Purkinje cell (primary cell): ENCODE measurements around the gene USP17L12. TPM values are rescaled to one million over a fixed set of nuclear protein-coding genes. Genes with fewer than 3 reads are reported as not detected.

ENCODE experiments used
- polyA plus RNA-seq: library from polyadenylated mRNA; unstranded; fragments of >200 nt; fragmentation: Nextera tagmentation; gene quantifications from 2 replicates; pipeline ENCODE4 v1.2.1, GENCODE V29; 2014

USP17L12 gene, protein sequence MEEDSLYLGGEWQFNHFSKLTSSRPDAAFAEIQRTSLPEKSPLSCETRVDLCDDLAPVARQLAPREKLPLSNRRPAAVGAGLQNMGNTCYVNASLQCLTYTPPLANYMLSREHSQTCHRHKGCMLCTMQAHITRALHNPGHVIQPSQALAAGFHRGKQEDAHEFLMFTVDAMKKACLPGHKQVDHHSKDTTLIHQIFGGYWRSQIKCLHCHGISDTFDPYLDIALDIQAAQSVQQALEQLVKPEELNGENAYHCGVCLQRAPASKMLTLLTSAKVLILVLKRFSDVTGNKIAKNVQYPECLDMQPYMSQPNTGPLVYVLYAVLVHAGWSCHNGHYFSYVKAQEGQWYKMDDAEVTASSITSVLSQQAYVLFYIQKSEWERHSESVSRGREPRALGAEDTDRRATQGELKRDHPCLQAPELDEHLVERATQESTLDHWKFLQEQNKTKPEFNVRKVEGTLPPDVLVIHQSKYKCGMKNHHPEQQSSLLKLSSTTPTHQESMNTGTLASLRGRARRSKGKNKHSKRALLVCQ
- not detected in 2 replicates for polyA plus RNA-seq

DNA sequence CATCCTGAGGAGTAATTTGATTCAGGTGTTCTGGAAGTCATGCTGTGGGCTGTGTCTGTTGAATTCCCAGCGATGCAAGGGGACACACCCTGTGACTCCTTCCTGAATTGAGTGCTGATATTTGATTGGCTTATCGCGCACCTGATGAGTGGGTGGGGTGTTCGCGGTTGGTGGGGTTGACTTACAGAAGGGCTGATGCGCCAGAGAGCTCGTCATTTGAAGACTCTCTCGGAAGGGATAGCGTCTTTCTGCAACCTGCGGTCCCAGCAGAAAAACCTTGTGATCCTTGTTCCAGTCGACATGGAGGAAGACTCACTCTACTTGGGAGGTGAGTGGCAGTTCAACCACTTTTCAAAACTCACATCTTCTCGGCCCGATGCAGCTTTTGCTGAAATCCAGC lies at the start of gene USP17L12:
TSS of gene USP17L12 (plus strand) at position 301 of the 400 bp plus-strand sequence. CDS start at position 301, 0 bp downstream.

DNA sequence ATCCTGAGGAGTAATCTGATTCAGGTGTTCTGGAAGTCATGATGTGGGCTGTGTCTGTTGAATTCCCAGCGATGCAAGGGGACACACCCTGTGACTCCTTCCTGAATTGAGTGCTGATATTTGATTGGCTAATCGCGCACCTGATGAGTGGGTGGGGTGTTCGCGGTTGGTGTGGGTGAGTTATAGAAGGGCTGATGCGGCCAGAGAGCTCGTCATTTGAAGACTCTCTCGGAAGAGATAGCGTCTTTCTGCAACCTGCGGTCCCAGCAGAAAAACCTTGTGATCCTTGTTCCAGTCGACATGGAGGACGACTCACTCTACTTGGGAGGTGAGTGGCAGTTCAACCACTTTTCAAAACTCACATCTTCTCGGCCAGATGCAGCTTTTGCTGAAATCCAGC lies 9.6 kb upstream of the USP17L12 start, which contains the start of gene USP17L10:
TSS of gene USP17L10 (plus strand) at position 301 of the 400 bp plus-strand sequence. CDS start at position 301, 0 bp downstream.

DNA sequence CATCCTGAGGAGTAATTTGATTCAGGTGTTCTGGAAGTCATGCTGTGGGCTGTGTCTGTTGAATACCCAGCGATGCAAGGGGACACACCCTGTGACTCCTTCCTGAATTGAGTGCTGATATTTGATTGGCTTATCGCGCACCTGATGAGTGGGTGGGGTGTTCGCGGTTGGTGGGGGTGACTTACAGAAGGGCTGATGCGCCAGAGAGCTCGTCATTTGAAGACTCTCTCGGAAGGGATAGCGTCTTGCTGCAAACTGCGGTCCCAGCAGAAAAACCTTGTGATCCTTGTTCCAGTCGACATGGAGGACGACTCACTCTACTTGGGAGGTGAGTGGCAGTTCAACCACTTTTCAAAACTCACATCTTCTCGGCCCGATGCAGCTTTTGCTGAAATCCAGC lies 4.8 kb upstream of the USP17L12 start, which contains the start of gene USP17L11:
TSS of gene USP17L11 (plus strand) at position 301 of the 400 bp plus-strand sequence. CDS start at position 301, 0 bp downstream.

DNA sequence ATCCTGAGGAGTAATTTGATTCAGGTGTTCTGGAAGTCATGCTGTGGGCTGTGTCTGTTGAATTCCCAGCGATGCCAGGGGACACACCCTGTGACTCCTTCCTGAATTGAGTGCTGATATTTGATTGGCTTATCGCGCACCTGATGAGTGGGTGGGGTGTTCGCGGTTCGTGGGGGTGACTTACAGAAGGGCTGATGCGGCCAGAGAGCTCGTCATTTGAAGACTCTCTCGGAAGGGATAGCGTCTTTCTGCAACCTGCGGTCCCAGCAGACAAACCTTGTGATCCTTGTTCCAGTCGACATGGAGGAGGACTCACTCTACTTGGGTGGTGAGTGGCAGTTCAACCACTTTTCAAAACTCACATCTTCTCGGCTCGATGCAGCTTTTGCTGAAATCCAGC lies 4.6 kb downstream of the USP17L12 start, which contains the start of gene USP17L13:
TSS of gene USP17L13 (plus strand) at position 301 of the 400 bp plus-strand sequence. CDS start at position 301, 0 bp downstream.

DNA sequence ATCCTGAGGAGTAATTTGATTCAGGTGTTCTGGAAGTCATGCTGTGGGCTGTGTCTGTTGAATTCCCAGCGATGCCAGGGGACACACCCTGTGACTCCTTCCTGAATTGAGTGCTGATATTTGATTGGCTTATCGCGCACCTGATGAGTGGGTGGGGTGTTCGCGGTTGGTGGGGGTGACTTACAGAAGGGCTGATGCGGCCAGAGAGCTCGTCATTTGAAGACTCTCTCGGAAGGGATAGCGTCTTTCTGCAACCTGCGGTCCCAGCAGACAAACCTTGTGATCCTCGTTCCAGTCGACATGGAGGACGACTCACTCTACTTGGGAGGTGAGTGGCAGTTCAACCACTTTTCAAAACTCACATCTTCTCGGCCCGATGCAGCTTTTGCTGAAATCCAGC lies 14.1 kb downstream of the USP17L12 start, which contains the start of gene USP17L15:
TSS of gene USP17L15 (plus strand) at position 301 of the 400 bp plus-strand sequence. CDS start at position 301, 0 bp downstream.

DNA sequence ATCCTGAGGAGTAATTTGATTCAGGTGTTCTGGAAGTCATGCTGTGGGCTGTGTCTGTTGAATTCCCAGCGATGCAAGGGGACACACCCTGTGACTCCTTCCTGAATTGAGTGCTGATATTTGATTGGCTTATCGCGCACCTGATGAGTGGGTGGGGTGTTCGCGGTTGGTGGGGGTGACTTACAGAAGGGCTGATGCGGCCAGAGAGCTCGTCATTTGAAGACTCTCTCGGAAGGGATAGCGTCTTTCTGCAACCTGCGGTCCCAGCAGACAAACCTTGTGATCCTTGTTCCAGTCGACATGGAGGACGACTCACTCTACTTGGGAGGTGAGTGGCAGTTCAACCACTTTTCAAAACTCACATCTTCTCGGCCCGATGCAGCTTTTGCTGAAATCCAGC lies 23.6 kb downstream of the USP17L12 start, which contains the start of gene USP17L17:
TSS of gene USP17L17 (plus strand) at position 301 of the 400 bp plus-strand sequence. CDS start at position 301, 0 bp downstream.

DNA sequence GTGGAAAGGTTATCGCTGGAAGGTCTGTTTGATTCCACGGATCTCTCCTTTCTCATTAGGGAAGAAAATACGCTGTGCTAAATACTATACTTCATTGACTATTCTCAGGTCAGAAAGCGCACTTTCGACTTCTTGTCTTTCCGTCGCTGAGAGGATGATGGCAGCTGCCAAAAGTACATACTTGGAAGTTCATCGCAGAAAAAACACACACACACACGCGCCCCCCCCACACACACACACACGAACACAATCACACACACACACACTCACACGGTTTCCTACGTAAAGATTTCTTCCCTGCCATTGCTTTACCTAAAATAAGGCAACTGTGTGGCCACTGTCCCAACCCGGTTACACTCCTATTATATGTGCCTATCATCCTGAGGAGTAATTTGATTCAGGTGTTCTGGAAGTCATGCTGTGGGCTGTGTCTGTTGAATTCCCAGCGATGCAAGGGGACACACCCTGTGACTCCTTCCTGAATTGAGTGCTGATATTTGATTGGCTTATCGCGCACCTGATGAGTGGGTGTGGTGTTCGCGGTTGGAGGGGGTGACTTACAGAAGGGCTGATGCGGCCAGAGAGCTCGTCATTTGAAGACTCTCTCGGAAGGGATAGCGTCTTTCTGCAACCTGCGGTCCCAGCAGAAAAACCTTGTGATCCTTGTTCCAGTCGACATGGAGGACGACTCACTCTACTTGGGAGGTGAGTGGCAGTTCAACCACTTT lies 28.2 kb downstream of the USP17L12 start, which contains the start of gene USP17L18:
TSS of gene USP17L18 (plus strand) at position 678 of the 728 bp plus-strand sequence. CDS start at position 678, 0 bp downstream.

DNA sequence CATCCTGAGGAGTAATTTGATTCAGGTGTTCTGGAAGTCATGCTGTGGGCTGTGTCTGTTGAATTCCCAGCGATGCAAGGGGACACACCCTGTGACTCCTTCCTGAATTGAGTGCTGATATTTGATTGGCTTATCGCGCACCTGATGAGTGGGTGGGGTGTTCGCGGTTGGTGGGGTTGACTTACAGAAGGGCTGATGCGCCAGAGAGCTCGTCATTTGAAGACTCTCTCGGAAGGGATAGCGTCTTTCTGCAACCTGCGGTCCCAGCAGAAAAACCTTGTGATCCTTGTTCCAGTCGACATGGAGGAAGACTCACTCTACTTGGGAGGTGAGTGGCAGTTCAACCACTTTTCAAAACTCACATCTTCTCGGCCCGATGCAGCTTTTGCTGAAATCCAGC lies 33.1 kb downstream of the USP17L12 start, which contains the start of gene USP17L19:
TSS of gene USP17L19 (plus strand) at position 301 of the 400 bp plus-strand sequence. CDS start at position 301, 0 bp downstream.

DNA sequence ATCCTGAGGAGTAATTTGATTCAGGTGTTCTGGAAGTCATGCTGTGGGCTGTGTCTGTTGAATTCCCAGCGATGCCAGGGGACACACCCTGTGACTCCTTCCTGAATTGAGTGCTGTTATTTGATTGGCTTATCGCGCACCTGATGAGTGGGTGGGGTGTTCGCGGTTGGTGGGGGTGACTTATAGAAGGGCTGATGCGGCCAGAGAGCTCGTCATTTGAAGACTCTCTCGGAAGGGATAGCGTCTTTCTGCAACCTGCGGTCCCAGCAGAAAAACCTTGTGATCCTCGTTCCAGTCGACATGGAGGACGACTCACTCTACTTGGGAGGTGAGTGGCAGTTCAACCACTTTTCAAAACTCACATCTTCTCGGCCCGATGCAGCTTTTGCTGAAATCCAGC lies 37.9 kb downstream of the USP17L12 start, which contains the start of gene USP17L20:
TSS of gene USP17L20 (plus strand) at position 301 of the 400 bp plus-strand sequence. CDS start at position 301, 0 bp downstream.

DNA sequence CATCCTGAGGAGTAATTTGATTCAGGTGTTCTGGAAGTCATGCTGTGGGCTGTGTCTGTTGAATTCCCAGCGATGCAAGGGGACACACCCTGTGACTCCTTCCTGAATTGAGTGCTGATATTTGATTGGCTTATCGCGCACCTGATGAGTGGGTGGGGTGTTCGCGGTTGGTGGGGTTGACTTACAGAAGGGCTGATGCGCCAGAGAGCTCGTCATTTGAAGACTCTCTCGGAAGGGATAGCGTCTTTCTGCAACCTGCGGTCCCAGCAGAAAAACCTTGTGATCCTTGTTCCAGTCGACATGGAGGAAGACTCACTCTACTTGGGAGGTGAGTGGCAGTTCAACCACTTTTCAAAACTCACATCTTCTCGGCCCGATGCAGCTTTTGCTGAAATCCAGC lies 42.6 kb downstream of the USP17L12 start, which contains the start of gene USP17L21:
TSS of gene USP17L21 (plus strand) at position 301 of the 400 bp plus-strand sequence. CDS start at position 301, 0 bp downstream.

DNA sequence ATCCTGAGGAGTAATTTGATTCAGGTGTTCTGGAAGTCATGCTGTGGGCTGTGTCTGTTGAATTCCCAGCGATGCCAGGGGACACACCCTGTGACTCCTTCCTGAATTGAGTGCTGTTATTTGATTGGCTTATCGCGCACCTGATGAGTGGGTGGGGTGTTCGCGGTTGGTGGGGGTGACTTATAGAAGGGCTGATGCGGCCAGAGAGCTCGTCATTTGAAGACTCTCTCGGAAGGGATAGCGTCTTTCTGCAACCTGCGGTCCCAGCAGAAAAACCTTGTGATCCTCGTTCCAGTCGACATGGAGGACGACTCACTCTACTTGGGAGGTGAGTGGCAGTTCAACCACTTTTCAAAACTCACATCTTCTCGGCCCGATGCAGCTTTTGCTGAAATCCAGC lies 47.4 kb downstream of the USP17L12 start, which contains the start of gene USP17L22:
TSS of gene USP17L22 (plus strand) at position 301 of the 400 bp plus-strand sequence. CDS start at position 301, 0 bp downstream.

Other genes starting within 250 kb of the USP17L12 start
- gene FAM90A26, start 49.7 kb upstream of the USP17L12 start, polyA plus RNA-seq: 0.13 TPM in 1 of 2 replicates, not detected in the other
- not detected in 2 replicates for gene USP17L10, start 9.5 kb upstream of the USP17L12 start, polyA plus RNA-seq
- gene USP17L11, start 4.7 kb upstream of the USP17L12 start, polyA plus RNA-seq: not detected in 2 replicates
- gene USP17L13, start 4.7 kb downstream of the USP17L12 start, polyA plus RNA-seq: not detected in 2 replicates
- not detected in 2 replicates for gene USP17L15, start 14.2 kb downstream of the USP17L12 start, polyA plus RNA-seq
- gene USP17L17, start 23.7 kb downstream of the USP17L12 start, polyA plus RNA-seq: not detected in 2 replicates
- not detected in 2 replicates for gene USP17L18, start 28.5 kb downstream of the USP17L12 start, polyA plus RNA-seq
- gene USP17L19, start 33.2 kb downstream of the USP17L12 start, polyA plus RNA-seq: not detected in 2 replicates
- not detected in 2 replicates for gene USP17L20, start 38.0 kb downstream of the USP17L12 start, polyA plus RNA-seq
- gene USP17L21, start 42.7 kb downstream of the USP17L12 start, polyA plus RNA-seq: not detected in 2 replicates
- not detected in 2 replicates for gene USP17L22, start 47.5 kb downstream of the USP17L12 start, polyA plus RNA-seq
- not detected in 2 replicates for gene USP17L24, start 105.0 kb downstream of the USP17L12 start, polyA plus RNA-seq
- gene USP17L25, start 109.8 kb downstream of the USP17L12 start, polyA plus RNA-seq: not detected in 2 replicates
- not detected in 2 replicates for gene USP17L26, start 114.5 kb downstream of the USP17L12 start, polyA plus RNA-seq
- gene USP17L5, start 119.3 kb downstream of the USP17L12 start, polyA plus RNA-seq: not detected in 2 replicates
- not detected in 2 replicates for gene USP17L27, start 124.0 kb downstream of the USP17L12 start, polyA plus RNA-seq
- not detected in 2 replicates for gene USP17L28, start 128.7 kb downstream of the USP17L12 start, polyA plus RNA-seq
- gene USP17L29, start 133.5 kb downstream of the USP17L12 start, polyA plus RNA-seq: not detected in 2 replicates
- not detected in 2 replicates for gene USP17L30, start 143.0 kb downstream of the USP17L12 start, polyA plus RNA-seq
- gene DEFB131A, start 224.3 kb downstream of the USP17L12 start, polyA plus RNA-seq: not detected in 2 replicates